ENCODE results near the gene AGPAT3.
"Not testable (repeated sequence)": the region's sequence is repeated elsewhere in the genome, so short reads cannot be mapped to it uniquely, and the experiment has no call there.

AGPAT3 gene

DNA sequence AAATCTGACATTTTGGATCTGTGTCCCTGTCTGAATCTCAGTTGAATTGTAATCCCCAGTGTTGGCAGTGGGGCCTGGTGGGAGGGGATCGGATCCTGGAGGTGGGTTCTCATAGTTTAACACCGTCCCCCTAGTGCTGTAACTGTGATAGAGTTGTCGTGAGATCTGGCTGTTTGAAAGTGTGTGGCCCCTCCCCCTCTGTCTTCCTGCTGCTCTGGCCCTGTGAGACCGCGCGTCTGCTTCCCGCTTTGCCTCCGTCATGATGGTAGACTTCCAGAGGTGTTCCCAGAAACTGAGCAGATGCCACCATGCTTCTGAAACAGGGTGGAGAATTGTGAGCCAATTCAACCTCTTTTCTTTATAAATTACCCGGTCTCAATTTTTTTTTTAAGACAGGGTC is 25.0 kb downstream of the AGPAT3 start:
- no peak overlapping the region for H3K27ac ChIP-seq
- H3K36me3 ChIP-seq (replicated peaks), result no peaks in the 10 kb centered on the region
- TF ChIP-seq, protein P1, sequence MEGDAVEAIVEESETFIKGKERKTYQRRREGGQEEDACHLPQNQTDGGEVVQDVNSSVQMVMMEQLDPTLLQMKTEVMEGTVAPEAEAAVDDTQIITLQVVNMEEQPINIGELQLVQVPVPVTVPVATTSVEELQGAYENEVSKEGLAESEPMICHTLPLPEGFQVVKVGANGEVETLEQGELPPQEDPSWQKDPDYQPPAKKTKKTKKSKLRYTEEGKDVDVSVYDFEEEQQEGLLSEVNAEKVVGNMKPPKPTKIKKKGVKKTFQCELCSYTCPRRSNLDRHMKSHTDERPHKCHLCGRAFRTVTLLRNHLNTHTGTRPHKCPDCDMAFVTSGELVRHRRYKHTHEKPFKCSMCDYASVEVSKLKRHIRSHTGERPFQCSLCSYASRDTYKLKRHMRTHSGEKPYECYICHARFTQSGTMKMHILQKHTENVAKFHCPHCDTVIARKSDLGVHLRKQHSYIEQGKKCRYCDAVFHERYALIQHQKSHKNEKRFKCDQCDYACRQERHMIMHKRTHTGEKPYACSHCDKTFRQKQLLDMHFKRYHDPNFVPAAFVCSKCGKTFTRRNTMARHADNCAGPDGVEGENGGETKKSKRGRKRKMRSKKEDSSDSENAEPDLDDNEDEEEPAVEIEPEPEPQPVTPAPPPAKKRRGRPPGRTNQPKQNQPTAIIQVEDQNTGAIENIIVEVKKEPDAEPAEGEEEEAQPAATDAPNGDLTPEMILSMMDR (IDR thresholded peaks at IDR 0.05; ENCODE audit: low read depth, low read length, missing control alignments), result no peak
- H3K27me3 ChIP-seq (replicated peaks), result no peaks in the 10 kb centered on the region
- no peak for DNase-seq
- in situ Hi-C loops (cut with HindIII; ENCODE audit: low pct_ligation_motif_present, low sequenced_read_pairs), result no loop called here
- H3K4me3 ChIP-seq (ENCODE audit: low read depth, low read length), result no peak overlapping the region

DNA sequence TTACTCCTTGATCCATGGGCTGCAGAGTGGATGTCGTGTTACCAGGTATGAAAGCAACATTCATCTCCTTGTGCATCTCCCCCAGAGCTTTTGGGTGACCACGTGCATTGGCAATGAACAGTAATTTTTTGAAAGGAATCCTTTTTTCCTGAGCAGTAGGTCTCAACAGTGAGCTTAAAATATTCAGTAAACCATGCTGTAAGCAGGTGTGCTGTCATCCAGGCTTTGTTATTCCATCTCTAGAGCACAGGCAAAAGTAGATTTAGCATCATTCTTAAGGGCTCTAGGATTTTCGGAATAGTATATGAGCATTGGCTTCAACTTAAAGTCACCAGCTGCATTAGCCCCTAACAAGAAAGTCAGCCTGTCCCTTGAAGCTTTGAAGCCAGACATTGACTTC is 27.3 kb downstream of the AGPAT3 start:
- Histone ChIP-seq H3K27me3 (replicated peaks) (no peaks in the 10 kb centered on the region), H3K27ac (no peak overlapping the region), H3K4me3 (ENCODE audit: low read depth, low read length) (no peak overlapping the region), H3K36me3 (replicated peaks) (no peaks in the 10 kb centered on the region)
- TF ChIP-seq, protein P1 (IDR thresholded peaks at IDR 0.05; ENCODE audit: low read depth, low read length, missing control alignments), result no peak
- in situ Hi-C loops (cut with HindIII; ENCODE audit: low pct_ligation_motif_present, low sequenced_read_pairs), result no loop called here
- no peak for DNase-seq

DNA sequence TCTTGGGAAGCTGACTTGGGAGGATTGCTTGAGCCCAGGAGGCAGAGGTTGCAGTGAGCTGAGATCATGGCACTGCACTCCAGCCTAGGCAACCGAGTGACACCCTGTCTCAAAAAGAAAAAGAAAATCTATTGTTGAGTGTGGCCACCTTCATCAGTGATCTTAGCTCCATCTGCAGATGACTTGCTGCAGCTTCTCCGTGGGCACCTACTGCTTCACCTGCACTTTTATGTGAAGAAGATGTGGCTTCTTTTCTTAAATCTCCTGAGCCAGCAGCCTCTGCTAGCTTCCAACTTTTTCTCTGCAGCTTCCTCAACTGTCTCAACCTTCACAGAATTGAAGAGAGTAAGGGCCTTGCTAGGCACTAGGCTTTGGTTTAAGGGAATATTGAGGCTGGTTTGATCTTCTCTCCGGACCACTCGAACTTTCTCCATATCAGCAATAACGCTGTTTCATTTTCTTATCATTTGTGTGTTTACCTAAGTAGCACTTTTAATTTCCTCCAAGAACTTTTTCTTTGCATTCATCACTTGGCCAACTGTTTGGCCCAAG is 28.0 kb downstream of the AGPAT3 start:
- TF ChIP-seq, protein P1 (IDR thresholded peaks at IDR 0.05; ENCODE audit: low read depth, low read length, missing control alignments), result no peak
- Histone ChIP-seq H3K27me3 (replicated peaks) (no peaks in the 10 kb centered on the region), H3K36me3 (replicated peaks) (no peaks in the 10 kb centered on the region), H3K27ac (no peak overlapping the region), H3K4me3 (ENCODE audit: low read depth, low read length) (no peak overlapping the region)
- in situ Hi-C loops (cut with HindIII; ENCODE audit: low pct_ligation_motif_present, low sequenced_read_pairs), result no loop called here
- no peak for DNase-seq

DNA sequence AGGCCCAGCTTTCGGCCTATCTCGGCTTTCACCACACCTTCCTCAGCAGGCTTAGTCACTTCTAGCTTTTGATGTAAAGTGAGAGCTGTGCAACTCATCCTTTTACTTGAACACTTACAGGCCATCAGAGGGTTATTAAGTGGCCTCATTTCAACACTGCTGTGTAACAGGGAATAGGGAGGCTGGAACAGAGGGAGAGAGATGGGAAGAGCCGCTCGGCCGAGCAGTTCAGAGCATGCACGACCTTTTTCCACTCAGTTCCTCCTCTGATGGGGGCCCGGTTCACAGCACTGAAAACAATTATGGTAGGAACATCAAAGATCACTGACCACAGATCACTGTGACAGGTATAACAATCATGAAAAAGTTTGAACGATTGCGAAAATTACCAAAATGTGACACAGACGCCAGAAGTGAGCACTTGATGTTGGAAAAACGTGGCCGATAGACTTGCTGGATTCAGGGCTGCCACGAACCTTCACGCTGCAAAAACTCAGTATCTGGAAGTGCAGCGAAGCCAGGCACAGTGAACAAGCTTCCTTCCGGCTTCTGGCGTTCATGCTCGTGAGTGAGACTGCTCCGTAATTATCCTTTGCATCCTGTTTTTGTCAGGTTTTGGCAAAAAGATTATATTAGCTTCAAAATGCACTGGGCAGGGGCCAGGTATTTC is 28.6 kb downstream of the AGPAT3 start:
- Histone ChIP-seq H3K27ac (no peak overlapping the region), H3K4me3 (ENCODE audit: low read depth, low read length) (no peak overlapping the region), H3K36me3 (replicated peaks) (no peaks in the 10 kb centered on the region), H3K27me3 (replicated peaks) (no peaks in the 10 kb centered on the region)
- in situ Hi-C loops (cut with HindIII; ENCODE audit: low pct_ligation_motif_present, low sequenced_read_pairs), result no loop called here
- TF ChIP-seq, protein P1 (IDR thresholded peaks at IDR 0.05; ENCODE audit: low read depth, low read length, missing control alignments), result no peak
- no peak for DNase-seq

DNA sequence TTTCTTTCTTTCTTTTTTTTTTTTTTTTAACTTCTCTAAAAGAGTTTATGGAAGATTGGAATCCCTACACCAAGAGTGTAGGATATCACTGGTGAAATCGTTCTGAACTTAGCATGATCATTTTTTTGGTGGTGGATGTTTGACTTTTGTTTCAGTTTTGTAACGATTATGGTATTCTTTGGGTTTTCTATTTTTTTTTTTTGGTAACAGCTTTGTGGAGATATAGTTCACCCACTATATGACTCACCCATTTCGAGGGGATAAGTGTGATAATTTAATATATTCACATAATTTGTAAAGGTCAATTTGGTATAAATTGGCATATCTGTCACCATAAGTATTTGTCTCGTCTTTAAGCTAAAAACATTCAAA is 29.2 kb downstream of the AGPAT3 start:
- H3K4me3 ChIP-seq (ENCODE audit: low read depth, low read length), result no peak overlapping the region
- no peaks in the 10 kb centered on the region for H3K27me3 ChIP-seq (replicated peaks)
- DNase-seq, result no peak
- in situ Hi-C loops (cut with HindIII; ENCODE audit: low pct_ligation_motif_present, low sequenced_read_pairs), result no loop called here
- H3K27ac ChIP-seq, result no peak overlapping the region
- TF ChIP-seq, protein P1 (IDR thresholded peaks at IDR 0.05; ENCODE audit: low read depth, low read length, missing control alignments), result no peak
- no peaks in the 10 kb centered on the region for H3K36me3 ChIP-seq (replicated peaks)

DNA sequence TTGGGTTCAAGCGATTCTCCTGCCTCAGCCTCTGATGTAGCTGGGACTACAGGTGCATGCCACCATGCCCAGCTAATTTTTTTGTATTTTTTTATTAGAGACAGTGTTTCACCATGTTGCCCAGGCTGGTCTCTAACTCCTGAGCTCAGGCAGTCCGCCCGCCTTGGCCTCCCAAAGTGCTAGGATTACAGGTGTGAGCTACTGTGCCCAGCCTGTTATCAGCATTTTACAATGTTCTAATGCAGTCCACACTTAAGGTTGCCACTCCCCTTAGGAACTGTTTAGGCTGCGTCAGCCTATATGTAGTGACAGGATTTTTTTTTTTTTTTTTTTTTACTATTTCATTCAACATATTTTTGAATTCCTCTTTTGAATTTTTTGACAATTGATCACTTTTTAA is 30.2 kb downstream of the AGPAT3 start:
- DNase-seq, result no peak
- no peak overlapping the region for H3K27ac ChIP-seq
- TF ChIP-seq, protein P1 (IDR thresholded peaks at IDR 0.05; ENCODE audit: low read depth, low read length, missing control alignments), result no peak
- in situ Hi-C loops (cut with HindIII; ENCODE audit: low pct_ligation_motif_present, low sequenced_read_pairs), result no loop called here
- H3K36me3 ChIP-seq (replicated peaks), result no peaks in the 10 kb centered on the region
- no peak overlapping the region for H3K4me3 ChIP-seq (ENCODE audit: low read depth, low read length)
- no peaks in the 10 kb centered on the region for H3K27me3 ChIP-seq (replicated peaks)

DNA sequence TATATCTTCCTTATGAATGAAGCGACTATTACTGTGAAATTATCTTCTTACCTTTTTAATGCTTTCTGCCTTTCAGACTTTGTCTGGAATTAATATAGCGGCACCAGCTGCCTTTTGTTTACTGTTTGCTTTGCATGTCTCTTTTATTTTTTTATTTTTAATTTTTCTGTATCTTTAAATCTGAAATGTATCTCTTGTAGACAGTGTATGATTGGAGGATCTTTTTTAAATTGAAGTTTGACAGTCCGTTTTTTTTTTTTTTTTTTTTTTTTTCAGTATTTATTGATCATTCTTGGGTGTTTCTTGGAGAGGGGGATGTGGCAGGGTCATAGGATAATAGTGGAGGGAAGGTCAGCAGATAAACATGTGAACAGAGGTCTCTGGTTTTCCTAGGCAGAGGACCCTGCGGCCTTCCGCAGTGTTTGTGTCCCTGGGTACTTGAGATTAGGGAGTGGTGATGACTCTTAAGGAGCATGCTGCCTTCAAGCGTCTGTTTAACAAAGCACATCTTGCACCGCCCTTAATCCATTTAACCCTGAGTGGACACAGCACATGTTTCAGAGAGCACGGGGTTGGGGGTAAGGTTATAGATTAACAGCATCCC is 31.8 kb downstream of the AGPAT3 start:
- H3K27ac ChIP-seq; H3K36me3 ChIP-seq (replicated peaks); in situ Hi-C loops (cut with HindIII; ENCODE audit: low pct_ligation_motif_present, low sequenced_read_pairs); H3K4me3 ChIP-seq (ENCODE audit: low read depth, low read length); DNase-seq; H3K27me3 ChIP-seq (replicated peaks): not testable (repeated sequence)
